Stimulated activated CD4-positive, alpha-beta T cell treated with anti-CD3 and anti-CD28 coated beads, Interleukin-15, amount 100 ng/mL, for 1 hour (primary cell): Measurements from ENCODE around the gene NARF.
"Not testable (repeated sequence)": the region's sequence is repeated elsewhere in the genome, so short reads cannot be mapped to it uniquely, and the experiment has no call there.

Source experiments
- DNase-seq, 2 donors: peaks; one replicate each; pipeline ENCODE4 v3.0.0-alpha.2; 2020; ENCODE audit warnings: low read depth in 1 of 2, low spot score in 1 of 2

The NARF gene

DNA sequence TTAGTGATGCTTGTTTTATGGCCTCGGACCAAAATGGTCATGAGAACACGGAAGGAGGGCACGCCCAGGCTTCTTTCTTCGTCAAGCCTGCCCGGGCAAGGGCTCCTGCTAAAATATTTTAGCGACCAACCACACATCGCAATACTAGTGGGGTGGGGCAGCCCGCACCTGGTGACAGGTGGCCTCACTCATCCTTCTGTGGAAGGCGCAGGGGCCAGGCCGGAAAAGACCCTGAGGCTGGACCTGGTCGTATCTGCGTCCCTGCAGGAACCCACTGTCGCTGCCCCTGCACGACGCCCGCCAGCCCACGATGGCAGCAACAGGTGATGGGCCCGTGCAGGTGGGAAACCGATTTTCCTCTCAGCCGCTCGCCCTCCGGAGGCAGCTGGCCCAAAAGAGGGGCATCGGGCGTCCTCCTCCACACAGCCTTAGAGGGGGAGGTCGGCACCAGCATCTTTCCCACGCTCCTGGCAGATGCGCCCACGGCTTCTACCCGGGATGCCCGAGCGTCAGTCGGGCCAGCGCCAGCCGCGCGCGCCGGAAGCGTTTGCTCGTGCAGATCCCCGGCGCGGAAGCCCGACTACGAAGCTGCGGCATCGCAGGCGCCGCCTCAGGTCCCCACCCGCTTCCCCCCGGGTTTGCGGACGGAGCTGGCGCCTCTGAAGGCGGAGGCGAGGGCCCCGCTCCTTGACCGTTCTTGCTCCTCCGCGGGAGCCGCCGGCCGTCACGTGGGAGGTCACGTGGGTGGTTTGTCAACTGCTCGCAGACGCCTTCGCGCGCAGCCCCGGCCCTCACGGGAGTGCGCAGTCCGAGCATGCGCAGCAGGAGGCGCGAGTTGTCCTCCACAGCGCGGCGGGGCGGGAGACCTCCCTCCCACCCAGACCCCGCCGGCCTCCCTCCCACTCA lies 38.2 kb downstream of the NARF start:
- peak; percentile 77 to 82 for DNase-seq

- DNase-seq = peak in 1 of 2 donors; percentile 29
Observed at GRCh38 chr17:82497483-82498405, 39.2 kb downstream of the NARF start.

DNA sequence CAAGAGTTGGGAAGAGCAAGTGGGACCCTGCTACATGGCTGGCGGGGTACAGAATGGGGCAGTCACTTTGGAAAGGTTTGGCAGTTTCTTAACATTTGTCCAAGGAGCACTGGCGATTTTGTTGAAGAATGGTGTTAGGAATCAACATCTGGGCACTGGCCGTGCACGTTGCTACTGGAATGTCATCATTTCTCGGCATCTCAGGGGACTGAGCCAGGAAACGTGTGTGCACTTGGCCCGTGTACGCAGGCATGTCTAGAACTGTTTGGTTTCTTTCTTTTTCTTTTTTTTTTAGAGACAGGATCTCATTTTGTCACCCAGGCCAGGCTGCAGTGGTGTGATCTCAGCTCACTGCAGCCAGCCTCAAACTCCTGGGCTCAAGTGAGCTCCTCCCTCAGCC lies 43.7 kb downstream of the NARF start:
- DNase-seq = no peak

DNA sequence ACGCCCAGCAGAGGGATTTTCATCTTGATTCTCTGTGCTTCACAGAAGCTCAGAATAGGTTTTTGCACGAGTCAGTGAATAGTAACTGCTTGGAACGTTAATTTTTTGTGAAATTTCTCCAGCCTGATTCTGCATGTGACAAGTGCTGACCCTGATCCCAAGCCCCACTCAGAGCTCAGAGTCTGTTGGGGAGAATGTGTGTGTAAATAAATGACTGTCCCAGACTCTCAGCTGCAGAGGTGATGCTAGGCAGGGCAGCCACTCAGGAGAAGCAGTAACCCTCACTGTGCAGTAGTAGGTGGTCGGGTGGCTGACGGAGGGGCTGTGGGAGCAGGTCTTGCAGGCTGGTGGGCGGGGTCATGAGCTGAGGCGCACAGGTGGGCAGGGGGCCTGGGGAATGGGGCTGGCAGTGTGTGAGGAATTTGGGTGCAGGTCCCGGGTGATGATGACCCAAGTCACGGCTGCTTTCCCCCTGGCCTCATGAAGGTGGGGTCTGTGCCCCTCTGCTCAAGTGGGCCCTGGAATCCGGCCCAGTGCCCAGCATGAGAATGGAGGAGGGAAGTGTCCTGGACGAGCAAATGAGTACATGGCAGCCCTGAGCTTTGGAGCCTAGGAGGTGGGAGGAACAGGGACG lies 44.7 kb downstream of the NARF start:
- no peak for DNase-seq

GRCh38 chr17:82503728-82504308 lies 45.3 kb downstream of the NARF start:
- DNase-seq = no peak

DNA sequence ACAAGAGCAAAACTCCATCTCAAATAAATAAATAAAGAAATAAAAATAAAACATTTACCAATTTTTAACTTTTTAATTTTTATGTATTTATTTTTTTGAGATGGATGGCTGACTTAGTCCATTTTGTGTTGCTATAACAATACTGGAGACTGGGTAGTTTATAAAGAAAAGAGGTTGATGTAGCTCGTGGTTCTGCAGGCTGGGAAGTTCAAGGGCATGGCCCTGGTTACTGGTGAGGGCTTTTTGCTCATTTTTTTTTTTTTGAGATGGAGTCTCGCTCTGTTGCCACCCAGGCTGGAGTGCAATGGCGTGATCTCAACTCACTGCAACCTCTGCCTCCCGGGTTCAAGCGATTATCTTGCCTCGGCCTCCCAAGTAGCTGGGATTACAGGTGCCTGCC lies 46.8 kb downstream of the NARF start:
- no peak for DNase-seq

DNA sequence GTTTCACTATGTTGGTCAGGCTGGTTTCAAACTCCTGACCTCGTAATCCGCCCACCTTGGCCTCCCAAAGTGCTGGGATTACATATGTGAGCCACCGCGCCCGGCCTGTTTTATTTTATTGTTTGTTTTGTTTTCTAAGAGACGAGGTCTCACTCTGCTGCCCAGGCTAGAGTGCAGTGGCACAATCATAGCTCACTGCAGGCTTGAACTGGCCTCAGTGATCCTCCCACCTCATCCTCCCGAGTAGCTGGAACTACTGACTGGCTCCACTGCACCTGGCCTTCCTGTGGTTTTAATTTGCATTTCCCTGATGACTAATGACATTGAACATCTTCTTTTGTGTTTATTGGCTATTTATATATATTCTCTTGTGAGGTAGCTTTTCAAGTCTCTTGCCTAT lies 47.9 kb downstream of the NARF start:
- DNase-seq = not testable (repeated sequence)

DNA sequence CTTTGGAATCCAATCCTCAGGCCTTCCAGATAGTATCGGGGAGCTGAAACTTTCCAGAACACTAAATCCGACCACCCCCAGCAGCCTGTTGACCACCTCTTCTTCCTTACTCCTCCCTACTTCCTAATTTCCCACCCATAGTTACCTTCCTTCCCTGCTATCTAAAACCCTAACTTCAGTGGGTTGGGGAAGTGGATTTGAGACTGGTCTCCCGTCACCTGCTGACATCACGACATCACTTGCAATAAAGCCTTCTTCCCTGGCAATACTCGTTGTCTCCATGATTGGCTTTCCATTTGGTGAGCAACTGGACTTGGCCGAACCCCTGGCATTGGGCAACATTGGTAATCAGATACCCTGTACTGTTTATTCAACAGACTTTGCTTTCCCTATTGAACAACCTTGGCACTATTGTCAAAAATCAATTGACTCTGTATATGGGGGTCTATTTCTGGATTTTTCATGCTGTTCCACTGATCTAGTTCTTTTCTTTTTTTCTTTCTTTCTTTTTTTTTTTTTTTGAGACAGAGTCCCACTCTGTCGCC lies 49.2 kb downstream of the NARF start:
- no peak for DNase-seq

DNA sequence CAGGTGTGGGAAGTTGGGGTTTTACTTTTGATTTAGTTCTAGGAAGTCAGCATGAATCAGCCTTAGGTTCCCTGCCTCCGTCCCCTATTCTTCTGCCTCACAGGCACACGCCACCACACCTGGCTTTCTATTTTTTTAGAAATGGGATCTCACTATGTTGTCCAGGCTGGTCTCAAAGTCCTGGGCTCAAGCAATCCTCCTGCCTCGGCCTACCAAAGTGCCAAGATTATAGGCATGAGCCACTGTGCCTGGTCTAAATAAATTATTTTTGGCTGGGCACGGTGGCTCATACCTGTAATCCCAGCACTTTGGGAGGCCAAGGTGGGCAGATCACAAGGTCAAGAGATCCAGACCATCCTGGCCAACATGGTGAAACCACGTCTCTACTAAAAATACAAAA lies 53.1 kb downstream of the NARF start:
- DNase-seq = not testable (repeated sequence)

GRCh38 chr17:82513864-82514263 lies 55.3 kb downstream of the NARF start:
- not testable (repeated sequence) for DNase-seq

GRCh38 chr17:82517230-82517865 lies 58.8 kb downstream of the NARF start:
- DNase-seq = no peak

DNA sequence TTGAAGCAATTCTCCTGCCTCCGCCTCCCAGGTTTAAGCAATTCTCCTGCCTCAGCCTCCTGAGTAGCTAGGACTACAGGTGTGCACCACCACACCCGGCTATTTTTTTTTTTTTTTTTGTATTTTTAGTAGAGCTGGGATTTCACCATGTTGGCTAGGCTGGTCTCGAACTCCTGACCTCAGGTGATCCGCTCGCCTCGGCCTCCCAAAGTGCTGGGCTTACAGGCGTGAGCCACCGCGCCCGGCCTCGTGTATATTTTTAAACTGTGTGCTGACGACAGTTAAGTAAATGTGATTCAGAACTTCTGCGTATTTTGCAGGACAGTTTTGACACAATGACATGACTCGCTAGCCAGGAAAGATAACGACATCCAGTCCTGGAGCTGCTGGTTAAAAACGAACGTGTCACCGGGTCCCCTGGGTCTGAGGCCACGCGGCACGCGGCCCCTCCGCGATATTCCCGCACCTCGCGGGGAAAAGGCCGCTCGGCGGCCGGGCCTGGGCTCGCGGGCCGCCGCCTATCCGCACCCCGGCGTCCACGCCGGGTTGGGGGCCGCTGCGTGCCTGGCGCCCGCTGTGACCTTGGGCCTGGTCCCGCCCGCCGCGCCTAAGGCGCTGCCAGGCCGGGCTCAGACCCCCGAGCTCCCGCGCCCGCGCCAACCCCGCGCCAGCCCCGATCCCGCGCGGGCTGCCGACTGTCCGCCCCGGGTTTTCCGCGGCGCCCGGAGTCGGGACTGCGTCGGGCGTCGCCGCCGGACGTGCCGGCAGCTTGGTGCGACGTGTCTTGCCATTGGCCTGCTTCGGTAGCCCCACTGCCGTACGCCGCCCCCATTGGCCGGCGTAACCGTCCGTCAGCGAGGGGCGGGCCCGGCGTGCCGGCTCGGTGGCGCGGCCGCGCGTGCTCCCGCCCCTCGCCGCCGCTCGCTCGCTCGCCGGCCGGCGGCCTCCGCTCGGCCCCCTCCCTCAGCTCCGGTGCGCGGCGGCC lies 60.6 kb downstream of the NARF start, which contains the start of gene FOXK2:
Gene FOXK2, plus strand, starts transcription at position 907 of the 985 bp plus-strand sequence. CDS start 157 bp downstream, outside the sequence.
- peak; percentile 93 to 95 for DNase-seq

DNA sequence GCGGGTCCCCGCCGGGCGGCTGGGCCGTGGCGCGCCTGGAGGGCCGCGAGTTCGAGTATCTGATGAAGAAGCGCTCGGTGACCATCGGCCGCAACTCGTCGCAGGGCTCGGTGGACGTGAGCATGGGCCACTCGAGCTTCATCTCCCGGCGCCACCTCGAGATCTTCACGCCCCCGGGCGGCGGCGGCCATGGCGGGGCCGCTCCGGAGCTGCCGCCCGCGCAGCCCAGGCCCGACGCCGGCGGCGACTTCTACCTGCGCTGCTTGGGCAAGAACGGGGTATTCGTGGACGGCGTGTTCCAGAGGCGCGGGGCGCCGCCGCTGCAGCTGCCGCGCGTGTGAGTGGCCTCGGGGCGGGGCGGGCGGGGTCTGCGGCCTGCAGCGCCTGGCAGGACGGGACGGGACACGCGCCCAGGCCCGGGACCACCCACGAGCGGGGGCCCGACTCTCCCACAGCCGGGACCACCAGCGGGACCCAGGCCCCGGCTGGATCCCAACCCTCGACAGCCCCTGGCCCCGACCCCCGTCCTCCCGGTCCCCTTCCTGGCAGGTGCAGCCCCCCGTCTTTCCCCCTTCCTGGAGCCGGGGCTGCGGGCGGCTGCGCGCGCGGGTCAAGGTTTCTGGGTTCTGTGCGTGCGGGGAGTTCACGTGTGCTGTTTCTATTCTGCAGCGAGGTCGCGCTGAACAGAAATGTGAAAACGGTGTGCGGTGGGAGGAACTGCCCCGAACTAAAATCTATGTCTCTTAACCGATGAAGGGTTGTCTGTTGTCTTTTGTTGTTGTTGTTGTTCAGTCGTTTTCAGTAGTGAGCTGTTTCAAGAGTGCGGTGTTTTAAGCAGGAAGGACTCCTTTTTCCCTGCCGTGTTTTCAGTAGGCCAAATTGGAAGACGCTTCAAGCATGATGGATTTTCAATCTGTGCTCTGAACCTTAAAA lies 61.7 kb downstream of the NARF start:
- DNase-seq = peak; percentile 10 to 23

DNA sequence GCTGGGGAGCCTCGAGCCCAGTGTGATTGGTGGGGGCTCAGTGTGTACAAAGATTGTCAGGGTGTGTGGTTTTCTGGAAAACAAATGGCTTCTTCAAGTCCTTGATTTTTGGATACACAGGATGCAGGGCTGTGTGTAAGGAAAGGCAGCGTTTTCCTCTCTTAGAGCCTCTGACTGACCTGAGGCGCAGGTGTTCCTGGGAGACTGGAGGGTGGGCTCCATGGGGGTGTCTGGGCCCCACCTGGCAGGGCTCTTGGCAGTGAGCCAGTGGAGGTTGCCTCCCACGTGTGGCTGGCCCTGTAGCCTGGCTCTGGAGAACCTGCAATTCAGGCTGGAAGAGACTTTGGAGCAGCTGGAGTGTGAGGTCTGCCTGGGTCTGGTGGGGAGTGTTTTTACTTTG lies 66.0 kb downstream of the NARF start:
- no peak for DNase-seq

DNA sequence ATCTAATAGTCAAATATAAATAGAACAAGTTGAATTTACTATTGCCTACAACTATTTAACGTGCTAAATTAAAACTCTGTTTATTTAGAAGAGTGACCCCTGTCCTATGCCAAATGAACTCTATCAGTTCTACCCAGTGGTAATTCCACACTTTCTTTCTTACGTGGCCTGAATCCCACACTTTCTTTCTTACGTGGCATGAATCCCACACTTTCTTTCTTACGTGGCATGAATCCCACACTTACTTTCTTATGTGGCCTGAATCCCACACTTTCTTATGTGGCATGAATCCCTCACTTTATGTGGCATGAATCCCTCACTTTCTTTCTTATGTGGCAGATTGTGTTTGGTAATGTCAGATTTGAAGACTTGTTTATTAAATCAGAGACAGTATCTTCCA lies 67.2 kb downstream of the NARF start:
- no peak for DNase-seq

GRCh38 chr17:82527898-82528297 lies 69.4 kb downstream of the NARF start:
- DNase-seq = no peak

DNA sequence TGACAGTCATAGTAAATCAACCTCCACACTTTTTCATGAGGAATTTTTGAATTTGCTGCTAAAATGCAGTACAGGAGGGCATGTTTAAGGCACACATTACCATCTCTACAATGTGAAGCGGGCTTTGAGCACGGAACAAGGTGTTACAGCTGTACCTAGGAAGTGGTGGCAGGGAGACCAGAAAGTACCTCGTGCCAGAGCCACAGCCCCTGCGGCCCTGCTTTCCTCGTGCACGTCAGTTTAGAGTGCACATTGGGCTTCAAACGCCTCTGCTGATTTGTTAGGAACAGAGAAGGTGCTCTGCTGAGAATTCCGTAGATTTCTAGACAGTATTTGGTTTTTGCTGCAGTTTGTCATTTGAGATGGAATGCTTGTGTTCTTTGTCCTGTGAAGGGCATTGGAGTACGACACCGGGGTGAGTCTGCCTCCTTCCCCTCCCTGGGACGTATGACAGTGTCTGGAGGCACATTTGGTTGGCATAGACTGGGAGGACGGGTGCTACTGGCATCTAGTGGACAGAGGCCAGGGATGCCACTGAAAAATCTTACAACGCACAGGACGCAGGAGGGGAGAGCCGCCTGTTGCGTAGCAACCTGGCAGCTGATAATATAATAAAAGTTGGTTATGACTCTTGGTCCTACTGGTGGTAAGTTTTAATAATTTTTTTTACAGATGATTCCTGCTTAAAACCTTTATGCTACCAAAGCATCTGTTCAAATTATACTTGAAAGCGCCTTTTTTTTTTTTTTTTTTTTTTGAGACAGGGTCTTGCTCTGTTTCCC lies 70.1 kb downstream of the NARF start:
- DNase-seq = no peak
